BLaER1 treated with 17β-estradiol and CSF1 and Interleukin-3, amounts not matched to agents 10 nM and 100 nM (cell line): ENCODE results near the gene ADD3.

Experiments
- H3K27ac ChIP-seq, 11 experiments: shearing (Covaris generic); formaldehyde crosslinking; 2 replicates each; pipeline ENCODE4 v1.8.1; 2022
- H3K27me3 ChIP-seq, 11 experiments: shearing (Covaris generic); formaldehyde crosslinking; 2 replicates each; pipeline ENCODE4 v1.8.1; 2022
- H3K36me3 ChIP-seq, 11 experiments: shearing (Covaris generic); formaldehyde crosslinking; 2 replicates each; pipeline ENCODE4 v1.8.1; 2022
- H3K4me1 ChIP-seq, 10 experiments: shearing (Covaris generic); formaldehyde crosslinking; 2 replicates each; pipeline ENCODE4 v1.8.1; 2022
- H3K4me2 ChIP-seq, 11 experiments: shearing (Covaris generic); formaldehyde crosslinking; 2 replicates each; pipeline ENCODE4 v1.8.1; 2022
- H3K4me3 ChIP-seq, 10 experiments: shearing (Covaris generic); formaldehyde crosslinking; 2 replicates each; pipeline ENCODE4 v1.8.1; 2022
- H3K9ac ChIP-seq, 11 experiments: shearing (Covaris generic); formaldehyde crosslinking; 2 replicates each; pipeline ENCODE4 v1.8.1; 2022
- H3K9me3 ChIP-seq, 11 experiments: shearing (Covaris generic); formaldehyde crosslinking; replicated peaks in 1 of 11; 2 replicates each; pipeline ENCODE4 v1.8.1; 2022
- H4K20me1 ChIP-seq, 11 experiments: shearing (Covaris generic); formaldehyde crosslinking; 2 replicates each; pipeline ENCODE4 v1.8.1; 2022
- Cebpa-rat ChIP-seq, 11 experiments: shearing (Covaris generic); IDR thresholded peaks; 2 replicates each; pipeline ENCODE4 v1.8.1; 2022

Gene ADD3

GRCh38 chr10:109995595-109995994 lies 12.2 kb upstream of the ADD3 start:
- Histone ChIP-seq H3K36me3 (no peaks in the 10 kb centered on the region), H3K4me3 (no peak overlapping the region), H3K4me1 (peaks cover 19 to 54% (median 23%) of the 10 kb centered on the region in 10 experiments), H3K4me2 (peak overlapping the region in 9 of 11 experiments; percentile 46 to 77 (median 66); a peak in 12 of 22 replicates), H3K27me3 (no peaks in the 10 kb centered on the region), H3K9me3 (no peaks in the 10 kb centered on the region), H4K20me1 (no peaks in the 10 kb centered on the region), H3K9ac (no peak overlapping the region), H3K27ac (no peak overlapping the region)
- no peak for TF ChIP-seq Cebpa-rat (IDR thresholded peaks at IDR 0.05)

- Histone ChIP-seq H4K20me1 (no peaks in the 10 kb centered on the region), H3K36me3 (no peaks in the 10 kb centered on the region), H3K27me3 (no peaks in the 10 kb centered on the region), H3K9ac (peak overlapping the region in 2 of 11 experiments; percentile 9 to 52; a peak in 6 of 22 replicates), H3K4me2 (peak overlapping the region; percentile 46 to 77 (median 66); a peak in 21 of 22 replicates), H3K27ac (peak overlapping the region in 10 of 11 experiments; percentile 4 to 73 (median 54); a peak in 18 of 22 replicates), H3K9me3 (no peaks in the 10 kb centered on the region), H3K4me3 (no peak overlapping the region), H3K4me1 (peaks cover 19 to 53% (median 23%) of the 10 kb centered on the region in 10 experiments)
- no peak for TF ChIP-seq Cebpa-rat (IDR thresholded peaks at IDR 0.05)
These were observed 11.6 kb upstream of the ADD3 start for GRCh38 chr10:109996225-109996624.

DNA sequence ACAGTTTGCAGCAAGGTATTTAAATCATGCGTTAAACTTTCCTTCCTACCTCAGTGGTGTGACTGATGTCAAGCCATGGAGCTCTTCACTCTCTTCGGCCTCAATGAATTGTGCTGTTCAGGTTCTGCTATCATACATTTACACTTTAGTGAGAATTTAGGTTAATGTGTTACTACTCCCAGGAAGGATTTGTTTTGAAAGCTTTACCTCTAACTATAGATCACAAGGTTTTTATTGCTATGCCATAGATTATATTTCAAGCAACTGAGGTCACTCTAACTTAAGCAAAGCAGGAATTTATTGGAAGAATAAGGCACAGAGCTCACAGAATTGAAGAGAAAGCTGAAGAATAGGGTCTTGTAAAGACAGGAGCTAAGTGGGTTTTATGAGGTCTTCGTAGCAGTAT lies 11.0 kb upstream of the ADD3 start:
- no peak overlapping the region for H3K4me3 ChIP-seq
- H3K36me3 ChIP-seq = no peaks in the 10 kb centered on the region
- peak overlapping the region; percentile 46 to 77 (median 66) for H3K4me2 ChIP-seq
- peaks cover 19 to 47% (median 23%) of the 10 kb centered on the region in 10 experiments for H3K4me1 ChIP-seq
- no peaks in the 10 kb centered on the region for H3K27me3 ChIP-seq
- H3K27ac ChIP-seq = peak overlapping the region in 10 of 11 experiments; percentile 4 to 73 (median 54); a peak in 19 of 22 replicates
- no peak for TF ChIP-seq Cebpa-rat (IDR thresholded peaks at IDR 0.05)
- H4K20me1 ChIP-seq = no peaks in the 10 kb centered on the region
- H3K9me3 ChIP-seq = no peaks in the 10 kb centered on the region
- peak overlapping the region in 2 of 11 experiments; percentile 9 to 52; a peak in 5 of 22 replicates for H3K9ac ChIP-seq

GRCh38 chr10:109997233-109997632 lies 10.6 kb upstream of the ADD3 start:
- H3K4me2 ChIP-seq = peak overlapping the region; percentile 46 to 77 (median 66)
- no peak for TF ChIP-seq Cebpa-rat (IDR thresholded peaks at IDR 0.05)

DNA sequence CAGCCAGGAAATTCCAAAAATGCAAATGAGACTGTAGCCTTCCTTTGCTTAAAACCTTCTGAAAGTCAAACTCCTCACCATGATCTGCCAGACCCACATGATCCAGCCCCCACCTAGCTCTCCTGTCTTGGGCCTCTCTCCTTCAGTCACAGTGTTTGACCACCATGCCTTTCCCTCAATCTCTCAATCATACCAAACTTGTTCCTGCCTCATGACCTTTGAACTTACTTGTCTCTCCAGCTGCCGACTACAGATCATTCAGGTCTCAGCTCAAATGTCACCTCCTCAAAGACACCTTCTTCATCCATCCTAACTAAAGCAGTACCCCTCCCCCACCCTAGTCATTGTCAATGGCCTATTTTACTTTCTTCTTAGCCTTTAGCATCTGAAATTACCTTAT lies 9.3 kb upstream of the ADD3 start:
- Histone ChIP-seq H3K36me3 (no peaks in the 10 kb centered on the region), H3K4me1 (peaks cover 19 to 43% (median 29%) of the 10 kb centered on the region in 10 experiments), H3K4me2 (peak overlapping the region in 5 of 11 experiments; percentile 2 to 20 (median 11); a peak in 2 of 22 replicates), H3K9ac (no peak overlapping the region), H3K27me3 (no peaks in the 10 kb centered on the region), H4K20me1 (no peaks in the 10 kb centered on the region), H3K9me3 (no peaks in the 10 kb centered on the region), H3K27ac (no peak overlapping the region), H3K4me3 (no peak overlapping the region)
- TF ChIP-seq Cebpa-rat (IDR thresholded peaks at IDR 0.05) = no peak

More at GRCh38 chr10:109997233-109997632, 10.6 kb upstream of the ADD3 start:
- H3K4me1 ChIP-seq = peaks cover 19 to 45% (median 23%) of the 10 kb centered on the region in 10 experiments
- H3K36me3 ChIP-seq = no peaks in the 10 kb centered on the region
- peak overlapping the region in 1 of 11 experiments; percentile 52; a peak in 1 of 22 replicates for H3K9ac ChIP-seq
- no peaks in the 10 kb centered on the region for H3K27me3 ChIP-seq
- H4K20me1 ChIP-seq = no peaks in the 10 kb centered on the region
- no peaks in the 10 kb centered on the region for H3K9me3 ChIP-seq
- H3K27ac ChIP-seq = peak overlapping the region in 6 of 11 experiments; percentile 38 to 73 (median 59); a peak in 8 of 22 replicates
- no peak overlapping the region for H3K4me3 ChIP-seq

- no peak for TF ChIP-seq Cebpa-rat (IDR thresholded peaks at IDR 0.05)
- no peaks in the 10 kb centered on the region for H3K27me3 ChIP-seq
- no peaks in the 10 kb centered on the region for H4K20me1 ChIP-seq
- no peaks in the 10 kb centered on the region for H3K36me3 ChIP-seq
- H3K9me3 ChIP-seq = no peaks in the 10 kb centered on the region
- H3K4me3 ChIP-seq = no peak overlapping the region
- H3K9ac ChIP-seq = no peak overlapping the region
- peak overlapping the region in 5 of 11 experiments; percentile 9 to 25 (median 11); a peak in 4 of 22 replicates for H3K4me2 ChIP-seq
- peaks cover 19 to 47% (median 32%) of the 10 kb centered on the region in 10 experiments for H3K4me1 ChIP-seq
- H3K27ac ChIP-seq = no peak overlapping the region
These were observed 4.8 kb upstream of the ADD3 start for GRCh38 chr10:110002801-110003523.

GRCh38 chr10:110003524-110003885 lies 4.3 kb upstream of the ADD3 start:
- Histone ChIP-seq H3K4me3 (no peak overlapping the region), H3K9ac (no peak overlapping the region), H3K27ac (no peak overlapping the region), H3K27me3 (no peaks in the 10 kb centered on the region), H3K4me2 (peak overlapping the region in 5 of 11 experiments; percentile 9 to 25 (median 11); a peak in 4 of 22 replicates), H3K36me3 (no peaks in the 10 kb centered on the region), H4K20me1 (peaks cover 0 to under 1% (median 0%) of the 10 kb centered on the region in 11 experiments; a peak in 1 of 22 replicates), H3K9me3 (no peaks in the 10 kb centered on the region), H3K4me1 (peaks cover 19 to 43% (median 30%) of the 10 kb centered on the region in 10 experiments)
- TF ChIP-seq Cebpa-rat (IDR thresholded peaks at IDR 0.05) = no peak

DNA sequence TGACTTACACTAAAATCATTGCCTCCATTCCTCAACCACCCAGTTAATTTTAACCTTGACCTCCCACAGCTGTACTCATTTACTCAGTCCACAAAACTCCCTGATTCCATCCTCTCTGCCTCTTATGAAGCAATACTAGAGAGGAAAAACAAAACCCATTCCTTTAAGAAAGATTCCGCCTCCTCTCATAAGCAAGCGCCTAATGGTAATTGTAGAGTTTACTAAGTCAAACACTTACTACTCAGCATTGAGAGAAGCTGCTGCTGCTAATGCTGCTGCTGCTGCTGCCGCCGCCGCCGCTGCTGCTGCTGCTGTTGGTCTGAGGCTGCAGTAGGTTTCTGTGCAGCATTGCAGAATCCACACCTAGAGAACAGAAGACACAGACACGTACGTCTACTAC lies 2.1 kb upstream of the ADD3 start:
- H4K20me1 ChIP-seq = peaks cover 0 to 20% (median 15%) of the 10 kb centered on the region in 11 experiments; a peak in 17 of 22 replicates
- no peaks in the 10 kb centered on the region for H3K27me3 ChIP-seq
- no peak overlapping the region for H3K4me3 ChIP-seq
- peak overlapping the region in 5 of 11 experiments; percentile 92 to 96 (median 96); a peak in 6 of 22 replicates for H3K27ac ChIP-seq
- H3K36me3 ChIP-seq = 0 out of 22 replicates have a peak, but pooled peaks cover 0 to under 1% (median 0%) of the 10 kb centered on the region in 11 experiments
- no peak overlapping the region; a peak in 2 of 22 replicates for H3K9ac ChIP-seq
- H3K4me2 ChIP-seq = peak overlapping the region in 10 of 11 experiments; percentile 84 to 98 (median 96); a peak in 17 of 22 replicates
- no peak for TF ChIP-seq Cebpa-rat (IDR thresholded peaks at IDR 0.05)
- no peaks in the 10 kb centered on the region for H3K9me3 ChIP-seq
- peaks cover 40 to 60% (median 45%) of the 10 kb centered on the region in 10 experiments for H3K4me1 ChIP-seq
